Measurements from ENCODE around the gene NEK3. TPM values are rescaled to one million over a fixed set of nuclear protein-coding genes. Genes with fewer than 3 reads are reported as not detected.
"Not testable (repeated sequence)": the region's sequence is repeated elsewhere in the genome, so short reads cannot be mapped to it uniquely, and the experiment has no call there.

The NEK3 gene
- total RNA-seq, 1 donor from 2014 or later = 11.9 TPM

- DNase-seq (ENCODE audit: low read depth) = no peak
Observed at GRCh38 chr13:52169839-52170238, 10.4 kb upstream of the NEK3 start.

DNA sequence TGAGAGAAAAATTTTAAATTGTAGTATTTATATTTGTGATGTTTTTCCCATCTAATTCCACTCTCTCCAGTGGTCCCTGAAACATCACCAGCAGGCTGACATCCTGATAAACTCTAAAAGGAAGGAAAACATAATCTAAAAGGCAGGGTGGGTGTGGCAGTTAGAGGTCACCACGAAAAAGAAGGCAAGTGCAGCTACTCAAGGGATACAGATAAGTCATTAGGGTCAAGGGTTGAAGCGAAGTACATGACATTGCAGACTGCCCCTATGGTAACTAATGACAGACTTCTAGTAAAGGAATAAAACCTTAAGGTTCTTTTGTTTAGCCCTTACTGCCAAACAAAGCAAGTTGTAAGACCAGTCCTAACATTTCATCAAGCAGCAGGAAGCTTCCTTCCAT is 6.0 kb upstream of the NEK3 start:
- no peak for DNase-seq (ENCODE audit: low read depth)

DNA sequence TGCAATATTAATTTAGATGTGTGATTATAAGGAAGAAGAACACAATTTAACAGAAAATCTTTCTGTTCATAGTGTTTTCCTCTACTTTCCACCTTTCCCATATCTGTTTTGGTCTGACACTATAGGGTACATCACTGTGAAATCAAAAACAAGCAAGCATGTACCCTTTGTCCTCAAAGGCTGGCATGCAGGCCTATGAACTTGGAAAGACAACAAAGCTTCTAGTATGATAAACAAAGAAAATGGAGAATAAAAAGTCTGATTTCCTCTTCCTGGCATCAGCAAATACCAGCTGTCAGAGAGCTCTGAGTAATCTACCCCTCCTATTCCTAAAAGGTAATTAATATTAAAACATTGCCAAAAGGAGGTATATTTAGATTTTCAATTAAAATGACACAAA is 5.6 kb upstream of the NEK3 start:
- no peak for DNase-seq (ENCODE audit: low read depth)

- DNase-seq (ENCODE audit: low read depth) = not testable (repeated sequence)
Observed at GRCh38 chr13:52163878-52164277, 4.5 kb upstream of the NEK3 start.

- DNase-seq (ENCODE audit: low read depth) = peak; percentile 62
Observed at GRCh38 chr13:52162279-52163101, 3.1 kb upstream of the NEK3 start.

DNA sequence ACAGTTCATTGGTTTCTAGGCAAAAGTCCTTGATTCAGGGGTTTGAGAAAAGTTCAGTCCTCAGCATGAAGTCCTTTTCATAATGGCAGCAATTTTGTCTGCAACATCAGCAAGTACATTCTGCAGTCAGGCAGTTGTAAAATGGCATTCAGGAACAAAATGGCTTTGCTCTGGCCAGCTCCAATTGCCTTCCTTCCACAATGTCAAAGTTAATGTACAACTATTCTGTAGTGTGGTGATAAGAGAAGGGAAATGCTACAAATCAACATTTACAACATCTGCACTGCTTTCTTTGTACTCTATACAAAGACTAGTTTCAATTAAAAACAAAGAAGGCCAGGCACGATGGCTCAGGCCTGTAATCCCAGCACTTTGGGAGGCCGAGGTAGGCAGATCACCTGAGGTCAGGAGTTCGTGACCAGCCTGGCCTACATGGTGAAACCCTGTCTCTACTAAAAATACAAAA is 1.8 kb upstream of the NEK3 start:
- no peak for DNase-seq (ENCODE audit: low read depth)

GRCh38 chr13:52160506-52160905 is 1.1 kb upstream of the NEK3 start:
- no peak for DNase-seq (ENCODE audit: low read depth)

- no peak for DNase-seq (ENCODE audit: low read depth)
Observed at GRCh38 chr13:52160053-52160452, 656 bp upstream of the NEK3 start.

DNA sequence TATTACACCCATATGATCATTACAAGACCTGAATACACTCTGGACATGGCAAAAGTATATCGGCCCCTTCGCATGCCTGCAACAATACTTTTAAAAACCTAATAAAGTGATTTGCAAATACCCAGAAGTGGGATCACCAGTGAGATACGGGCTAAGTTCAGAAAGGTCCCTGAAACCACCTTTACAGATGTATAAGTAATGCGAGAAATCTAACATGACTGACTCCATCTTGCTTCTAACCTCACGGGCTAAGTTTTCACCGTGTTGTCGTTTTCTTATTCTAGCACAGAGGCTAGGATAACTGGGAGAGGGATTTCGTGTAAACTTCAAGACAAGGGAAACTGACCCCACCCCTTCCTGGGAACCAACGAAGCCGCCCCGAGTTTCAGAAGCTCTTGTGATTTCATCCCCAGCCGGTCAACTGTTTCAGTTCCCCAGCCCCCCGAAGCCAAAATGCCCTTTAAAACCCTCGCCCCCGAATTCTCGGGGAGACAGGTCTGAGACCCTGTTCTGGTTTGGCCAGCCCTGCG is 703 bp downstream of the NEK3 start:
- no peak for DNase-seq (ENCODE audit: low read depth)

DNA sequence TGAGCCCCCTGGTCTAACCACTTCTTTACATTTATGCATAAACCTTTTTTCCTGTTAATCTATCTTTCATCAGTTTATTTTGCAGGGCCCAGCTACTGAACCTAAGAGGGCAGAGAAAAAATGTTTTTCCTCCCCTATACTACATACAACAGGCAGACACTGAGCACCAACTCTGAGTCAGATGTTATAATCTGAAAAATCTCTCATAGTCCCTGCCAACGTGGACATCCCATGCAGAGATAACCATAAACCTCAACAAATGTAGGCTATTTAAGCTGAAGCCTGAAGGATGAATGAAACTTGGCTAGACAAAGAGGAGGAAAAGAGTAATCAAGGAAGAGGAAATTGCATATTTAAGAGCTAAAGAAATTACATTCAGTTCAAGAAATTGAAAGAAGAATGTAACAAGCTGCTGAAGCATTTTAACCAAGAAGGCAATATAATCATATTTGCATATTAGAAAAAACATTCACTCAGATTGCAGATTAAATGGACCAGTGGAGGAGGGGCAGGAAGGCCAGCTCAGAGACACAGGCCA is 2.6 kb downstream of the NEK3 start:
- DNase-seq (ENCODE audit: low read depth) = no peak

GRCh38 chr13:52155177-52155576 is 4.2 kb downstream of the NEK3 start:
- DNase-seq (ENCODE audit: low read depth) = no peak

- no peak for DNase-seq (ENCODE audit: low read depth)
Observed at GRCh38 chr13:52147225-52147624, 12.2 kb downstream of the NEK3 start.

DNA sequence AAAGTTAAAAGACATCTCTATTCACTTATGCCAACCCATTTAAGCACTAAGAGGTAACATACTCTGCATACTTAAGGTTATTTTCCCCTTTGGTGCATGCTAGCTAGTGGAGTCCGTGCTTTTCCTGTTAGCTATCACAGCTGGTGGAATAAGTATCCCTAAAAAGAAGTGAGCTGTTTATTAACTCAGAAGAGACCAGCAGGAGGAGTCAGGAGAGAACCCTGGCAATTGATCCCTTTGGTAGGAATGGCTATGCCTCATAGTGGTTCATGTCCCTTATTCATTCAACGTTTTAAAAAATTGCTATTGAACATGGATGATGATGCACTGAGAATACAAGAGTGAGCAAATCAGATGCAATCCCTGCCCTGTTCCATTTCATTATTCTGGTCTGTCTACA is 18.1 kb downstream of the NEK3 start:
- peak; percentile 10 for DNase-seq (ENCODE audit: low read depth)

GRCh38 chr13:52137489-52137888 is 21.9 kb downstream of the NEK3 start:
- no peak for DNase-seq (ENCODE audit: low read depth)

DNA sequence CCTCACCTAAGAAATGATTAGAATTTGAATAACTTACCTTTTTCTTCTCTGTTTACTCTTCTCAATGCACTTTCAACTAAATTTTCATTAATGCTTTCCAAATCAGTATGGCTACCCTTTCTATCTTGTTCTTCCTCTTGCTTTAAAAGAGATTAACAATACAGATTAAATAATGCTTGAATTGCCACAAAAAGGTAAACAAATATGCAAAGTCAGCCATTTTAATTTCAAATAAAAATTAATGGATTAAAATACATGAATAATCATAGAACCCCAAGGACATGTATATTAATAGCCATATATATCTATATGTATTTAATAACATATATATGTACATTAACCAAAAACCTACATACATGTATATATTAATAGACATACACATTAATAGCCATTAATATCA is 22.6 kb downstream of the NEK3 start:
- DNase-seq (ENCODE audit: low read depth) = no peak

- DNase-seq (ENCODE audit: low read depth) = peak; percentile 1
Observed at GRCh38 chr13:52130641-52131040, 28.8 kb downstream of the NEK3 start.

DNA sequence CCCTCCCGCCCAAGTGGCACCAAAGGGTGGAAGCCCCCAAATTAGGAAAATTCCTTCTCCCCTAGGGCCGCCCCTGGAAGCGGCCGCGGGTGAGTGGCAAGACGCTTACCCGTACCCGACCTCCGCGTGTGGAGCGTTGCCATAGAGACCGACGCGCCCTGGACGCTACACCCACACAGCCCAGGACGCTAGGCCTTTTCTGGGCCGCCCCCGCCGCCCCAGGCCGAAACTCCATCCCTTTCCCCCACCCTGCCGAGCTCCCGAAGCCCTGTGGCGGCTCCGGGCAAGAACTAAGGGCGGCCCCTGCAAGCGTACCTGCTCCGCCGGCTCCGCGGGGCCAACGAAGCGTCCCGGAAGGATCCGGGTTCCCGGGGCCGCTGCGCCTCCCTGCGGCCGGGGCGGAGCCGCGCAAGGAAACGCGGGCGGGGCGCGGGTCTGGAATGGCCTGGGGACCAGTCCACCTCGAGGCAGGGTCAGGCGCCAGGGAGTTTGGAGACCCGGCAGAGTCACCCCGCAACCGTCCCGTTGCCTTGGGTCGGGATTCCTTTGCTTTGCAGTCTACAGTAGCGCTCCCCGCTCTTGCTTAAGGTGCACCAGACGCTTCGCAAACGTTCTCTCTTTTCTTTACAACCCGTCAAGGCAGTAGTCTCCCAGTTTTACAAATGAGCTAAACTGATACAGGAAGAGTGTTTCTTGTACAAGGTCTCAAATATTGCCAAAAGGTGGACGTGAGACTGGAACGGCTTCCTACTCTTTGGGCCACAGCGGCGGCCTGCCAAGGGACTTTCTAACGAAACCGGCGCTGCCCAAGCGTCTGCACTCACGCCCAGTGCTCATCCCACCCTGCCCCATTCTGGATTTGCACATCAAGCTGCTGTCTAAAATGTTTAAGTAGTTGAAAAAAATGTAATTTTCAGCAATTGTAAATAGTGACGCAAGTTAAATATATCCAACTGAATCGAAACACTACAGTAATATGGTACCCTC is 30.4 kb downstream of the NEK3 start, which contains the start of gene NEK5:
TSS of gene NEK5 (minus strand) at position 360 of the 987 bp plus-strand sequence. CDS start 1,591 bp downstream, outside the sequence.
- peak; percentile 13 for DNase-seq (ENCODE audit: low read depth)

GRCh38 chr13:52127783-52128702 is 31.4 kb downstream of the NEK3 start:
- peak; percentile 73 for DNase-seq (ENCODE audit: low read depth)

- no peak for DNase-seq (ENCODE audit: low read depth)
Observed at GRCh38 chr13:52127378-52127777, 32.0 kb downstream of the NEK3 start.

GRCh38 chr13:52125547-52125946 is 33.9 kb downstream of the NEK3 start:
- no peak for DNase-seq (ENCODE audit: low read depth)

DNA sequence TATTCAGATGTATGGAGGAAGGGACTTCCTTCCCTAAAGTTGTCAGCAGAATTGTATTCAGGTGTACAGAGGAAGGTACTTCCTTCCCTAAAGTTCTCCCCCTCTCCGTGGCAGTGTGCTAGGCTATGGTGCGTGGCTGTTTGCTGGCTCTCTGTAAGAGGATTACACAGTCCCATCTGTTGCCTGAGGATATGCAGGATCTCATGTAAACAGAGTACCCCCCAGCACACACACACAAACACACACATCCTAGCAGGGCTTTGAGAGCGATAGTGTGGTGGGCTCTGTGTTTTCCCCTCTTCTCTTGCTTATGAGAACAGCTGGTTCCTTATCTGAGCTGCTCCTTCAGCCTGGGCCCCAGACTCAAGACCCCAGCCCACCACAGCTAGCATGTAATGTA is 40.8 kb downstream of the NEK3 start:
- no peak for DNase-seq (ENCODE audit: low read depth)

All from renal cortical epithelial cell (primary cell).